Stimulated activated naive B cell treated with anti-CD40 and anti-IgM and Interleukin-4, amounts not matched to agents 10 μg/mL and 1 μg/mL and 100 μg/mL, for 72 hours (primary cell): Measurements from ENCODE around the gene C19orf25.
"Not testable (repeated sequence)": the region's sequence is repeated elsewhere in the genome, so short reads cannot be mapped to it uniquely, and the experiment has no call there.

ENCODE experiments used
- ATAC-seq, 2 donors: fragments of 150-1000 bp; cut with Tn5 transposase; replicated peaks; 2 replicates each; pipeline ENCODE4 v1.10.0; 2021; ENCODE audit warnings: moderate library complexity in 1 of 2
- DNase-seq: peaks from one replicate; pipeline ENCODE4 v3.0.0; 2021
- H3K27ac Mint-ChIP-seq: one replicate; pipeline ENCODE4 v1.8.0; 2022; ENCODE audit warnings: mild to moderate bottlenecking, mixed read lengths
- H3K27me3 Mint-ChIP-seq, 2 donors: one replicate each; pipeline ENCODE4 v1.8.0; 2022; ENCODE audit warnings: mixed read lengths in 2 of 2
- H3K36me3 Mint-ChIP-seq, 2 donors: one replicate each; pipeline ENCODE4 v1.8.0; 2022; ENCODE audit warnings: mixed read lengths in 2 of 2, mild to moderate bottlenecking in 1 of 2
- H3K4me1 Mint-ChIP-seq, 2 donors: one replicate each; pipeline ENCODE4 v1.8.0; 2022; ENCODE audit warnings: mixed read lengths in 2 of 2, mild to moderate bottlenecking in 1 of 2
- H3K4me3 Mint-ChIP-seq, 2 donors: one replicate each; pipeline ENCODE4 v1.8.0; 2022; ENCODE audit warnings: mild to moderate bottlenecking in 2 of 2, mixed read lengths in 2 of 2, moderate library complexity in 1 of 2
- H3K9me3 Mint-ChIP-seq, 2 donors: one replicate each; pipeline ENCODE4 v1.8.0; 2022; ENCODE audit warnings: mixed read lengths in 2 of 2, mild to moderate bottlenecking in 1 of 2

C19orf25 gene

DNA sequence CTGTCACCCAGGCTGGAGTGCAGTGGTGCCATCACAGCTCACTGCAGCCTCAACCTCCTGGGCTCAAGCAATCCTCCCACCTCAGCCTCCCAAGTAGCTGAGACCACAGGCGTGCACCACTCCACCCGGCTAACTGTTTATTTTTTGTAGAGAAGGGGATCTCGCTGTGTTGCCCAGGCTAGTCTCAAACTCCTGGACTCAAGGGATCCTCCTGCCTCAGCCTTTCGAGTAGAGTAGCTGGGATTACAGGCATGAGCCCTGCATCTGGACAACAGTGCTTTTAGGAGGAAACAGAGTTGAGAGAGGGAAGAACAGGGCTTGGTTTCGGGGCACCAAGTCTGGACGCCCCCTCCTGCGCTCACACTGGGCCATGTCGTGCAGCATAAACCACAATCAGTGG lies 40.8 kb upstream of the C19orf25 start:
- not testable (repeated sequence) for DNase-seq, H3K9me3 Mint-ChIP-seq, H3K4me3 Mint-ChIP-seq, H3K36me3 Mint-ChIP-seq, H3K27ac Mint-ChIP-seq, ATAC-seq, H3K4me1 Mint-ChIP-seq
- H3K27me3 Mint-ChIP-seq = peaks cover 50 to 64% of the 10 kb centered on the region in 2 donors

- Mint-ChIP-seq H3K27ac (no peak overlapping the region), H3K4me3 (no peak overlapping the region), H3K9me3 (peaks cover 0 to 2% of the 10 kb centered on the region in 2 donors), H3K27me3 (peaks cover 49 to 67% of the 10 kb centered on the region in 2 donors), H3K36me3 (no peaks in the 10 kb centered on the region), H3K4me1 (peaks cover 0 to 4% of the 10 kb centered on the region in 2 donors)
- no peak for DNase-seq
- ATAC-seq = no peak
These were observed 39.5 kb upstream of the C19orf25 start for GRCh38 chr19:1518471-1518870.

GRCh38 chr19:1516395-1516753 lies 37.4 kb upstream of the C19orf25 start:
- Mint-ChIP-seq H3K4me3 (no peak overlapping the region), H3K9me3 (peaks cover 0 to 2% of the 10 kb centered on the region in 2 donors), H3K27me3 (peaks cover 46 to 63% of the 10 kb centered on the region in 2 donors), H3K36me3 (no peaks in the 10 kb centered on the region), H3K27ac (no peak overlapping the region), H3K4me1 (peaks cover 0 to 3% of the 10 kb centered on the region in 2 donors)
- ATAC-seq (no peak), DNase-seq (no peak)

DNA sequence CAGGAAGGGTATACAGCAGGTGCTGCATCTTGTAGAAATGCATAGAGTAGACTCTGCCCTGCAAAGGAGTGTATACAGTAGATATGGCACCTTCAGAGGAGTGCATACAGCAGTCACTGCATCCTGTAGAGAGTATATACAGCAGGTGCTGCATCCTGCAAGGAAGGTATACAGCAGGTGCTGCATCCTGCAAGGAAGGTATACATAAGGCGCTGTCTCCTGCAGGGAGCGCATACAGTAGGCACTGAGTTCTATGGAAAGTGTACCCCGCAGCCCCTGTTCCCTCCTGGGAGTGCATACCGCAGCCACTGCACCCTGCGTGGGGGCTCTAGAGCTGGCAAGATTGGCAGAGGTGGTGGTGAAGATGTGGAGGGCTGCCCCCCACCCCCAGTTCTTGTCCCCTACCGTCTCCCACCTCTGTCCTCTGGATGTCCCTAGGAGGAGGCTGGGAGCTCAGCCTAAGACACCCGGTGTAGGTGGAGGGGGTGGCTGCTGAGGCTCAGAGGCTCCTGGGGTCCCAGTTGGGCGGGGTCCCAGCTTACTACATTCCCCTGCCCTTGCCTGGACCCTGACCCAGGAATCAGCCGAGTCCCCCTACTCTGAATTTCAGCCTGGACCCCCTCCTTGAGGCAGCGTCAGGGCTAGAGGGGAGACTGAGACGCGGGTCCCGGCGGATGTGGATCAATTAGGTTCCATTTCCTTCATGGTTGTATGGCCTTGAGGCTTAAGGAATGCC lies 36.1 kb upstream of the C19orf25 start:
- H3K27ac Mint-ChIP-seq = no peak overlapping the region
- no peak overlapping the region for H3K4me3 Mint-ChIP-seq
- H3K9me3 Mint-ChIP-seq = peaks cover 0 to 2% of the 10 kb centered on the region in 2 donors
- DNase-seq = no peak
- peaks cover 0 to 3% of the 10 kb centered on the region in 2 donors for H3K4me1 Mint-ChIP-seq
- no peak for ATAC-seq
- H3K27me3 Mint-ChIP-seq = peaks cover 56 to 70% of the 10 kb centered on the region in 2 donors
- no peaks in the 10 kb centered on the region for H3K36me3 Mint-ChIP-seq

DNA sequence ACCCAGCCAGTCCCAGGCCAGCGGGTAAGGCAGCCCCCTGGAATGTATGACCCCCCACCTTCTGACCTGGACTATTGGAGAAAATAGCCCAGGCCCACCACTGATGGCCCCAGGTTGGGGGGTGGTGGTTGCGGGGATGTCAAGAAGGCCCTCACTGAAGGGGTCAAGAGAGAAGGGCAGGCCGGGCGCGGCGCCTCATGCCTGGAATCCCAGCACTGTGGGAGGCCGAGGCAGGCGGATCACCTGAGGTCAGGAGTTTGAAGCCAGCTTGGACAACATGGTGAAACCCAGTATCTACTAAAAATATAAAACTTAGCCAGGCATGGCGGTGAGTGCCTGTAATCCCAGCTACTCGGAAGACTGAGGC lies 35.3 kb upstream of the C19orf25 start:
- no peaks in the 10 kb centered on the region for H3K36me3 Mint-ChIP-seq
- peaks cover 62 to 79% of the 10 kb centered on the region in 2 donors for H3K27me3 Mint-ChIP-seq
- peaks cover 0 to 2% of the 10 kb centered on the region in 2 donors for H3K9me3 Mint-ChIP-seq
- peaks cover 0 to 3% of the 10 kb centered on the region in 2 donors for H3K4me1 Mint-ChIP-seq
- no peak overlapping the region for H3K27ac Mint-ChIP-seq
- no peak for ATAC-seq
- no peak for DNase-seq
- no peak overlapping the region for H3K4me3 Mint-ChIP-seq

GRCh38 chr19:1513499-1514294 lies 34.7 kb upstream of the C19orf25 start:
- H3K4me3 Mint-ChIP-seq = peak overlapping the region; percentile 32 to 39

DNA sequence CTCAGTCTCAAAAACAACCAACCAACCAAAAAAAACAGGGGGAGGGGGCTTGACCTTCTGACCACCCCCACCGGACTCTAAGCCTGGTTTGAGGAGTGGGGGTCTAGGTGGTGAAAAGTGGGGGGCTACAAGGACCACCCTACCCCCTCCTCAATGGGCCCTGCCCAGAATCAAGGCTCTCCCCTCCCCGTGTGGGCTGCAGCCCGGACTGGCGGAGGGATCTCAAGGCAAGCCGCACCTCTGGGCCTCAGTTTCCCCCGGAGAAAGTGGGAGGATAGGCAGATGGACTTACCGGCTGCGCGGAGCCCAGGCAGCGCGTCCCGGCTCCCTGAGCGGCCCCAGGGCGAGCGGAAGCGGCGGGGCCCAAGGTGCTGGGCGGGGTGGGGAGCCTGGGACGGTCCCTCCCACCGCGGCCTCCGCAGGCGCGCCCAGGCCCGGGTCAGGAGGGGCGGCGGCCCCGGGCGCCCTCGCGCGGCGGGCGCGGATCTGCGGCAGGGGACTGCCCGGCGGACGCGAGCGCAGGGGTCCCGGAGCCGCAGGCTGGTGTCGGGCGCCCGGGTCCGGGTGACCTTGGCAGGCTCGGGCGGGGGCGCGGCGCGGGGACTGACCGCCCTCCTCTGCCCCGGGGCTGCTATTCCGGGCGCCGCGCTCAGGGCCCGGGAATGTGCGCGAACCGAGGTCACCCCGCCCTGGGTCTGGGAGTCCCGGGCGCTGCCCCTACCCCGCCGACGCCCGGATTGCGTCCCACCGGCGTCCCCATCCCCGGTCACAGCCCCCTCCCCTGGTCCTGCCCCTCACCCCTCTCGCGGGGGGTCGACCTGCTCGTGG lies 33.9 kb upstream of the C19orf25 start, which contains the start of gene ADAMTSL5:
ADAMTSL5 (minus strand) TSS at position 349 of the 828 bp plus-strand sequence. CDS start 2,076 bp downstream, outside the sequence.
- no peak for DNase-seq
- peaks cover 53 to 80% of the 10 kb centered on the region in 2 donors for H3K27me3 Mint-ChIP-seq

More at GRCh38 chr19:1513499-1514294, 34.7 kb upstream of the C19orf25 start:
- peaks cover 0 to 3% of the 10 kb centered on the region in 2 donors for H3K4me1 Mint-ChIP-seq
- H3K9me3 Mint-ChIP-seq = peaks cover 0 to 2% of the 10 kb centered on the region in 2 donors
- no peak overlapping the region for H3K27ac Mint-ChIP-seq
- DNase-seq (no peak), ATAC-seq (peak; percentile 50 to 52)
- H3K36me3 Mint-ChIP-seq = no peaks in the 10 kb centered on the region
- H3K27me3 Mint-ChIP-seq = peaks cover 57 to 81% of the 10 kb centered on the region in 2 donors

DNA sequence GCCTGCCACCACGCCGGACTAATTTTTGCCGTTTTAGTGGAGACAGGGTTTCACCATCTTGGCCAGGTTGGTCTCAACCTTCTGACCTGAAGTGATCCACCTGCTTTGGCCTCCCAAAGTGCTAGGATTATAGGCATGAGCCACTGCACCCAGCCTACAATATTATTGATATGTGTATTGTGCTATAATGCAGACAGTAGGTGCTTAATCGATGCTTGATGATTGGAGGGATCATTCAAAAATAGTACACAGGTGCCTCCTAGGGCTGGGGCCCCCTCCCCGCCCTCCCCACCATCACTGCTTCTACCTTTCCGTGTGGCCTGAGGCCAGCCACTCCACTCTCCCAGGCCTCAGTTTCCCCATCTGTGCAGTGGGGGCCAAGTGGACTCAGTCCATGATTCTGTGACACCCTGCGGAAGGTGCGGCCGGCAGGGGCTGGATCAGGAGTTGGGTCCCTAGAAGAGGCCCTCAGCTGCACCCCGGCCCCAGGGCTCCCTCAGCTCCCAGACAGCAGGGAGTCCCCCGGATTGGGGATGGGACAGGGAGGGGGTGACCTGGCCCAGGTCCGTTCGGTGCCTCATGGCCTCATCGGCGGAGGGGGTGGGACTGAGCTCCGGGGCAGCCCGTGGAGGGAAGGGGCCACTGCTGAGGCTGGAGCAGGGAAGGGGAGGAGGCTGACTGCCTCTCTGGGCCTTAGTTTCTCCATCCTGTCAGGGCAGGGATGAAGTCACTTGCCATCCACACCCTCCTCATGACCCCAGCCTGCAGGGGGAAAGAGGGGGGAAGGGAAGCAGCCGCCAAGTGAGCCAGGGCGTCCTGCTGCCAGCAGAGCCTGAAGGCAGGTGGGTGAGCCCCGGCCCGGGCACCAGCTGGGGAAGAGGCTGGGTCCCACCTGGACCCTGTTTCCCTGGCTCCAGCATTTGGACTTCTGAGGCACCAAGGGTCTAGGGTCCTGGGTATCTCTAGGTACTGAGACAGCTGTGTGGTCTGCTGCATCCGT lies 32.6 kb upstream of the C19orf25 start:
- H3K9me3 Mint-ChIP-seq = peaks cover 0 to 5% of the 10 kb centered on the region in 2 donors
- DNase-seq (no peak), ATAC-seq (no peak)
- peaks cover 8 to 10% of the 10 kb centered on the region in 2 donors for H3K4me1 Mint-ChIP-seq
- peaks cover 48 to 85% of the 10 kb centered on the region in 2 donors for H3K27me3 Mint-ChIP-seq
- H3K27ac Mint-ChIP-seq = no peak overlapping the region
- peaks cover 3 to 4% of the 10 kb centered on the region in 2 donors for H3K36me3 Mint-ChIP-seq
- no peak overlapping the region for H3K4me3 Mint-ChIP-seq

More for the DNA sequence above, 33.9 kb upstream of the C19orf25 start, which contains the start of gene ADAMTSL5:
- Mint-ChIP-seq H3K27ac (peak within 1 kb of the TSS; percentile 60), H3K4me3 (peak within 1 kb of the TSS; percentile 63 to 72), H3K36me3 (peaks cover 1% of the 10 kb centered on the region in 2 donors), H3K4me1 (peaks cover 4 to 5% of the 10 kb centered on the region in 2 donors), H3K9me3 (peaks cover 0 to 3% of the 10 kb centered on the region in 2 donors)
- ATAC-seq = peak; percentile 82

DNA sequence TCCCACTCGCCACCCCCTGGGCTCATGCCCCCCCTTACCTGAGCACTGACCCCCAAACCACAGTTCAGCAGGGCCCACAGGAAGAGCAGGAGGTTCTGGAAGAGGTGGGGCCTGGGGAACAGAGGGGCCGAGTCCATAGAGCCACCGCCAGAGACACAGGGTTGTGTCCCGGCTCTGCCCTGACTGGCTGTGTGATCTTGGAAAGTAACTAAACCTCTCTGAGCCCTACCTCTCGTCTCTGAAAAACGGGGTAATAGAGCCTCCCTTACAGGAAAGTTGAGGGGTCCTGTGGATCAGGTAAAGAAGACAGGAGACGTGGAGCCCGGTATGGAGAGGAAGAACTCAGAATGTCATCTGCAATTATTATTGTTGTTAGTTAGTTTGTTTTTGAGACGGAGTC lies 31.8 kb upstream of the C19orf25 start:
- no peak for DNase-seq
- Mint-ChIP-seq H3K9me3 (peaks cover 4% of the 10 kb centered on the region in 2 donors), H3K4me1 (peaks cover 8 to 13% of the 10 kb centered on the region in 2 donors), H3K27me3 (peaks cover 47 to 86% of the 10 kb centered on the region in 2 donors), H3K36me3 (peaks cover 4 to 5% of the 10 kb centered on the region in 2 donors), H3K4me3 (no peak overlapping the region), H3K27ac (no peak overlapping the region)
- no peak for ATAC-seq

GRCh38 chr19:1510442-1510806 lies 31.4 kb upstream of the C19orf25 start:
- ATAC-seq (no peak), DNase-seq (no peak)
- Mint-ChIP-seq H3K27me3 (peaks cover 51 to 86% of the 10 kb centered on the region in 2 donors), H3K4me3 (no peak overlapping the region), H3K4me1 (peaks cover 8 to 13% of the 10 kb centered on the region in 2 donors), H3K27ac (no peak overlapping the region), H3K9me3 (peaks cover 4 to 6% of the 10 kb centered on the region in 2 donors), H3K36me3 (peaks cover 4 to 5% of the 10 kb centered on the region in 2 donors)

DNA sequence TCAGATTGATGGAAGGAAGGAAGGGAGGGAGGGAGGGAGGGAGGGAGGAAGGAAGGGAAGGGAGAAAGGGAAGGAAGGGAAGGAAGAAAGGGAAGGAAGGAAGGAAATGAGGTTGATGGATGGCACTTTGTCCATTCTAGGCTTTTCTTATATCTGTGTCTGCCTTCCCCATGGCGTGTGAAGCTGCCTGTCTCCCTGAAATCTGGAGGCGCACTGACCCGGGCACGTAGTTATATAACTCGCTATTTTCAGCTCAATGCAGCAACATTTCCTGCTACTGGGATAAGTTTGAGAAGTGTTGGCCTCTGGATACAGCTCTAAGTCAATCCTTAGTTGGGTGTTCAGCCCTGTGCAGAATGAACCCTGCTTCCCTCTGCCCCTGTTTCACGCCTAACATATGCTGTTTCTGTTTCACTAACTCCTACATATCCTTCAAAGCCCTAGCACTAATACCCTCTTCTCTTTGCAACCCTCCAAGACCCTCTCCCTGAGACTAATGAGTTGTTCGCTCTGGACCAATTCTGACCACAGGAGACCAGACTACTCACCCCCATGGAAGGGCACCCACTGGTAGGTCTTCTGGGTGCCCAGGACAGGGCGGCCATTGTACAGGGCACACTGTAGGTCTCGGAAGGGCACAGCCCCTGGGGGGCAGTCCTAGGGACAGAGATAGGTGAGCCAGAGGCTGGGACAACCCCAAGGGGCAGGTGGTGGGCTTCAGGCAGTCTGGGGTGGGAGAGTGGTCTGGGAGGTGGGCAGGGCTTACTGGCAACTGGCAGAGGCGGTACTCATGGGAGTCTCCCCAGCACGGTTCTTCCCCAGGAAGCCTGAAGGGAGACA lies 30.8 kb upstream of the C19orf25 start:
- H3K36me3 Mint-ChIP-seq = peaks cover 4 to 5% of the 10 kb centered on the region in 2 donors
- peaks cover 53 to 86% of the 10 kb centered on the region in 2 donors for H3K27me3 Mint-ChIP-seq
- peaks cover 8 to 13% of the 10 kb centered on the region in 2 donors for H3K4me1 Mint-ChIP-seq
- H3K9me3 Mint-ChIP-seq = peaks cover 4 to 7% of the 10 kb centered on the region in 2 donors
- ATAC-seq = no peak
- no peak overlapping the region for H3K27ac Mint-ChIP-seq
- no peak overlapping the region for H3K4me3 Mint-ChIP-seq
- no peak for DNase-seq

GRCh38 chr19:1508507-1508856 lies 29.5 kb upstream of the C19orf25 start:
- H3K4me1 Mint-ChIP-seq = peaks cover 10 to 11% of the 10 kb centered on the region in 2 donors
- no peak for ATAC-seq
- peaks cover 4 to 7% of the 10 kb centered on the region in 2 donors for H3K9me3 Mint-ChIP-seq
- no peak overlapping the region for H3K27ac Mint-ChIP-seq
- DNase-seq = no peak
- peak overlapping the region in 1 of 2 donors; percentile 95 for H3K4me3 Mint-ChIP-seq
- peaks cover 58 to 88% of the 10 kb centered on the region in 2 donors for H3K27me3 Mint-ChIP-seq
- H3K36me3 Mint-ChIP-seq = peaks cover 4 to 5% of the 10 kb centered on the region in 2 donors
